ENCODE results near the gene HEXA.

DNA sequence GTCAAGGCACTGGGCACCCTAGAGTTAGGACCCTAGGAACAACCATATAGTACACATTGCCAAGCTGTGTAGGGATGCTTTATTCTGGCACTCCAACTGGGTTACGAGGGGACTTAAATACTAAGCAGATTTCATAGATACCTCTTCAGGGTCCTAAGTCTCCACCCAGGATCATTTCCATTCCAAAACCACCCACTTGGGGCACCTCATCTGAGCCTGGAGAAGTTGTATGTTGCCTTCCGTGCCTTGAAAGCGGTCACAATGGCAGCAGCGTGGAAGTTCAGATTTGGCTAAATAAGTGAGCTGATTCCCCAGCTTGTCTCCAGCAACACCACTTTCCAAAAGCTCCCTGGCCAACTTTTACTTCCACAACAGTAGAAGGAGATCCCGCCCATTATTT, 26.9 kb upstream of the HEXA start:
- TF ChIP-seq, protein P1, sequence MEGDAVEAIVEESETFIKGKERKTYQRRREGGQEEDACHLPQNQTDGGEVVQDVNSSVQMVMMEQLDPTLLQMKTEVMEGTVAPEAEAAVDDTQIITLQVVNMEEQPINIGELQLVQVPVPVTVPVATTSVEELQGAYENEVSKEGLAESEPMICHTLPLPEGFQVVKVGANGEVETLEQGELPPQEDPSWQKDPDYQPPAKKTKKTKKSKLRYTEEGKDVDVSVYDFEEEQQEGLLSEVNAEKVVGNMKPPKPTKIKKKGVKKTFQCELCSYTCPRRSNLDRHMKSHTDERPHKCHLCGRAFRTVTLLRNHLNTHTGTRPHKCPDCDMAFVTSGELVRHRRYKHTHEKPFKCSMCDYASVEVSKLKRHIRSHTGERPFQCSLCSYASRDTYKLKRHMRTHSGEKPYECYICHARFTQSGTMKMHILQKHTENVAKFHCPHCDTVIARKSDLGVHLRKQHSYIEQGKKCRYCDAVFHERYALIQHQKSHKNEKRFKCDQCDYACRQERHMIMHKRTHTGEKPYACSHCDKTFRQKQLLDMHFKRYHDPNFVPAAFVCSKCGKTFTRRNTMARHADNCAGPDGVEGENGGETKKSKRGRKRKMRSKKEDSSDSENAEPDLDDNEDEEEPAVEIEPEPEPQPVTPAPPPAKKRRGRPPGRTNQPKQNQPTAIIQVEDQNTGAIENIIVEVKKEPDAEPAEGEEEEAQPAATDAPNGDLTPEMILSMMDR (IDR thresholded peaks at IDR 0.05; ENCODE audit: low read depth, low read length, missing input control) = no peak
- TF ChIP-seq GABPA (IDR thresholded peaks at IDR 0.05 in 1 of 2, conservative IDR thresholded peaks at IDR 0.05 in 1 of 2) (no peak), FOXA1 (IDR thresholded peaks at IDR 0.05) (no peak), SP1 (IDR thresholded peaks at IDR 0.05) (no peak)
- TF ChIP-seq, protein P2, sequence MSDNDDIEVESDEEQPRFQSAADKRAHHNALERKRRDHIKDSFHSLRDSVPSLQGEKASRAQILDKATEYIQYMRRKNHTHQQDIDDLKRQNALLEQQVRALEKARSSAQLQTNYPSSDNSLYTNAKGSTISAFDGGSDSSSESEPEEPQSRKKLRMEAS (IDR thresholded peaks at IDR 0.05) = no peak
- TF ChIP-seq, protein P3, sequence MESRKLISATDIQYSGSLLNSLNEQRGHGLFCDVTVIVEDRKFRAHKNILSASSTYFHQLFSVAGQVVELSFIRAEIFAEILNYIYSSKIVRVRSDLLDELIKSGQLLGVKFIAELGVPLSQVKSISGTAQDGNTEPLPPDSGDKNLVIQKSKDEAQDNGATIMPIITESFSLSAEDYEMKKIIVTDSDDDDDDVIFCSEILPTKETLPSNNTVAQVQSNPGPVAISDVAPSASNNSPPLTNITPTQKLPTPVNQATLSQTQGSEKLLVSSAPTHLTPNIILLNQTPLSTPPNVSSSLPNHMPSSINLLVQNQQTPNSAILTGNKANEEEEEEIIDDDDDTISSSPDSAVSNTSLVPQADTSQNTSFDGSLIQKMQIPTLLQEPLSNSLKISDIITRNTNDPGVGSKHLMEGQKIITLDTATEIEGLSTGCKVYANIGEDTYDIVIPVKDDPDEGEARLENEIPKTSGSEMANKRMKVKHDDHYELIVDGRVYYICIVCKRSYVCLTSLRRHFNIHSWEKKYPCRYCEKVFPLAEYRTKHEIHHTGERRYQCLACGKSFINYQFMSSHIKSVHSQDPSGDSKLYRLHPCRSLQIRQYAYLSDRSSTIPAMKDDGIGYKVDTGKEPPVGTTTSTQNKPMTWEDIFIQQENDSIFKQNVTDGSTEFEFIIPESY (IDR thresholded peaks at IDR 0.05) = no peak
